Esophagus squamous epithelium (tissue), 4 donors: ENCODE data around the gene NRCAM.

Experiments used
- POLR2A ChIP-seq, 4 donors: fragments of 450-650 bp; IDR thresholded peaks; one replicate each; pipeline ENCODE4 v1.6.1; 2017; ENCODE audit warnings: antibody characterized with exemption in 4 of 4, mild to moderate bottlenecking in 4 of 4, moderate library complexity in 3 of 4
- TF ChIP-seq, protein P1 (sequence below), 6 experiments: fragments of 450-650 bp in 4 of 6; fragments of 200-600 bp in 2 of 6; sonication (generic) in 2 of 6; IDR thresholded peaks; one replicate each; pipeline ENCODE4 v1.5.1; 2016 to 2019; ENCODE audit warnings: antibody characterized with exemption in 6 of 6, mild to moderate bottlenecking in 4 of 6, moderate library complexity in 4 of 6

GRCh38 chr7:108171164-108171563 is 285.1 kb downstream of the NRCAM start:
- TF ChIP-seq POLR2A (IDR thresholded peaks at IDR 0.05): no peak
- TF ChIP-seq, protein P1, sequence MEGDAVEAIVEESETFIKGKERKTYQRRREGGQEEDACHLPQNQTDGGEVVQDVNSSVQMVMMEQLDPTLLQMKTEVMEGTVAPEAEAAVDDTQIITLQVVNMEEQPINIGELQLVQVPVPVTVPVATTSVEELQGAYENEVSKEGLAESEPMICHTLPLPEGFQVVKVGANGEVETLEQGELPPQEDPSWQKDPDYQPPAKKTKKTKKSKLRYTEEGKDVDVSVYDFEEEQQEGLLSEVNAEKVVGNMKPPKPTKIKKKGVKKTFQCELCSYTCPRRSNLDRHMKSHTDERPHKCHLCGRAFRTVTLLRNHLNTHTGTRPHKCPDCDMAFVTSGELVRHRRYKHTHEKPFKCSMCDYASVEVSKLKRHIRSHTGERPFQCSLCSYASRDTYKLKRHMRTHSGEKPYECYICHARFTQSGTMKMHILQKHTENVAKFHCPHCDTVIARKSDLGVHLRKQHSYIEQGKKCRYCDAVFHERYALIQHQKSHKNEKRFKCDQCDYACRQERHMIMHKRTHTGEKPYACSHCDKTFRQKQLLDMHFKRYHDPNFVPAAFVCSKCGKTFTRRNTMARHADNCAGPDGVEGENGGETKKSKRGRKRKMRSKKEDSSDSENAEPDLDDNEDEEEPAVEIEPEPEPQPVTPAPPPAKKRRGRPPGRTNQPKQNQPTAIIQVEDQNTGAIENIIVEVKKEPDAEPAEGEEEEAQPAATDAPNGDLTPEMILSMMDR (IDR thresholded peaks at IDR 0.05): no peak
